ENCODE data around the gene CLPTM1L.

DNA sequence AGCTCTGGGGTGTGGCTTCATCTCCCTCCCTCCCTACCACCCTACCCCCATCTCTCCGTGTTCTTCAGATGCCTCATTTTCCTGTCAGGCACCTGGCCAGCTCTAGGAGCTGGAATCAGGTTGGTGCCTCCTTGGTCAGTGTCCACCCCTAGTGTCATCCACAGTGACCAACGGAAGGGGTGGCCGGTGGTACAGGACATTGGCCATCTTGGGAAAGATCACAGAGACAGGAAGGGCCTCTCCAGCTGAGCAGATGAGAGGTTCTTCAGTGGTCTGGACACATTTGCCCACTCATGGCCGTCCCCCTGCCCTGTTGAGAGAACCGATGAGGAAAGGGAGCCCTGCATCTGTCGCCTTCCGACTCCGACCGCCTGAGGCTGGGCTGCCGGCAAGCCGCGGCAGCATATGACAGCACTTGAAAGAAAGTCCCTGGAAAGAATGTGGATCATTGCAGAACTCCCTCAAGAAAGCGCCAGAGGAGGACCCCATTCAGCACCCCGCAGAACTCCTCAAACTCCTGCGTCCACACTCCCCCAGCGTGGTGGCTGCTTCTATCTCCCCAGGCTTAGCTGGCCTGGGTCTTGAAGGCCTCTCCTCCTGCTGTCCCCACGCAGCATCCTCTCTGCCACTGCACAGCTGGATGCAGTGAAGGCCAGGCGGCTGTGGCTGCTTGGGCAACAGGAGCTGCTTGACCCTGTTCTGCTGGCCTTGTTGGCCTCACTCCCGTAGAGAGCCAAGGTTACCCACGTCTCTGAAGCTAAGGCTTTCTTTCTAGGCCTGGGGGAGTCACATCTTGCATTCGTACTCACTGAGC is 1.9 kb upstream of the CLPTM1L start:
- TF ChIP-seq, protein P1, sequence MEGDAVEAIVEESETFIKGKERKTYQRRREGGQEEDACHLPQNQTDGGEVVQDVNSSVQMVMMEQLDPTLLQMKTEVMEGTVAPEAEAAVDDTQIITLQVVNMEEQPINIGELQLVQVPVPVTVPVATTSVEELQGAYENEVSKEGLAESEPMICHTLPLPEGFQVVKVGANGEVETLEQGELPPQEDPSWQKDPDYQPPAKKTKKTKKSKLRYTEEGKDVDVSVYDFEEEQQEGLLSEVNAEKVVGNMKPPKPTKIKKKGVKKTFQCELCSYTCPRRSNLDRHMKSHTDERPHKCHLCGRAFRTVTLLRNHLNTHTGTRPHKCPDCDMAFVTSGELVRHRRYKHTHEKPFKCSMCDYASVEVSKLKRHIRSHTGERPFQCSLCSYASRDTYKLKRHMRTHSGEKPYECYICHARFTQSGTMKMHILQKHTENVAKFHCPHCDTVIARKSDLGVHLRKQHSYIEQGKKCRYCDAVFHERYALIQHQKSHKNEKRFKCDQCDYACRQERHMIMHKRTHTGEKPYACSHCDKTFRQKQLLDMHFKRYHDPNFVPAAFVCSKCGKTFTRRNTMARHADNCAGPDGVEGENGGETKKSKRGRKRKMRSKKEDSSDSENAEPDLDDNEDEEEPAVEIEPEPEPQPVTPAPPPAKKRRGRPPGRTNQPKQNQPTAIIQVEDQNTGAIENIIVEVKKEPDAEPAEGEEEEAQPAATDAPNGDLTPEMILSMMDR (IDR thresholded peaks at IDR 0.05), result no peak
- no peak for TF ChIP-seq POLR2A (IDR thresholded peaks at IDR 0.05)

Data from adrenal gland (tissue), 5 donors.